ENCODE data around the gene WAPL.

Gene WAPL

GRCh38 chr10:86439544-86439943 lies 82.0 kb downstream of the WAPL start:
- DNase-seq (ENCODE audit: low read depth in 2 of 2): peak; percentile 95 to 97
- H3K4me3 ChIP-seq (replicated peaks in 1 of 2; ENCODE audit: low read depth in 2 of 2, low read length in 2 of 2): no peak overlapping the region
- peak; percentile 13 for TF ChIP-seq CTCF (IDR thresholded peaks at IDR 0.05; ENCODE audit: low read depth, low read length)

- no peak for TF ChIP-seq CTCF (IDR thresholded peaks at IDR 0.05; ENCODE audit: low read depth, low read length)
- no peak overlapping the region for H3K4me3 ChIP-seq (replicated peaks in 1 of 2; ENCODE audit: low read depth in 2 of 2, low read length in 2 of 2)
- DNase-seq (ENCODE audit: low read depth in 2 of 2): no peak
Measured at GRCh38 chr10:86438091-86438749, 83.4 kb downstream of the WAPL start.

GRCh38 chr10:86437447-86437846 lies 84.1 kb downstream of the WAPL start:
- no peak for TF ChIP-seq CTCF (IDR thresholded peaks at IDR 0.05; ENCODE audit: low read depth, low read length)
- no peak for DNase-seq (ENCODE audit: low read depth in 2 of 2)
- H3K4me3 ChIP-seq (replicated peaks in 1 of 2; ENCODE audit: low read depth in 2 of 2, low read length in 2 of 2): no peak overlapping the region

GRCh38 chr10:86436963-86437362 lies 84.6 kb downstream of the WAPL start:
- no peak for TF ChIP-seq CTCF (IDR thresholded peaks at IDR 0.05; ENCODE audit: low read depth, low read length)
- no peak for DNase-seq (ENCODE audit: low read depth in 2 of 2)
- no peak overlapping the region for H3K4me3 ChIP-seq (replicated peaks in 1 of 2; ENCODE audit: low read depth in 2 of 2, low read length in 2 of 2)

GRCh38 chr10:86434656-86435055 lies 86.9 kb downstream of the WAPL start:
- TF ChIP-seq CTCF (IDR thresholded peaks at IDR 0.05; ENCODE audit: low read depth, low read length): no peak

GRCh38 chr10:86423739-86424138 lies 97.9 kb downstream of the WAPL start:
- no peak for TF ChIP-seq CTCF (IDR thresholded peaks at IDR 0.05; ENCODE audit: low read depth, low read length)
- DNase-seq (ENCODE audit: low read depth in 2 of 2): no peak
- H3K4me3 ChIP-seq (replicated peaks in 1 of 2; ENCODE audit: low read depth in 2 of 2, low read length in 2 of 2): no peak overlapping the region

More at GRCh38 chr10:86434656-86435055, 86.9 kb downstream of the WAPL start:
- H3K4me3 ChIP-seq (replicated peaks in 1 of 2; ENCODE audit: low read depth in 2 of 2, low read length in 2 of 2): no peak overlapping the region
- no peak for DNase-seq (ENCODE audit: low read depth in 2 of 2)

GRCh38 chr10:86419101-86419500 lies 102.5 kb downstream of the WAPL start:
- no peak for TF ChIP-seq CTCF (IDR thresholded peaks at IDR 0.05; ENCODE audit: low read depth, low read length)

More at GRCh38 chr10:86419101-86419500, 102.5 kb downstream of the WAPL start:
- no peak overlapping the region for H3K4me3 ChIP-seq (replicated peaks in 1 of 2; ENCODE audit: low read depth in 2 of 2, low read length in 2 of 2)
- DNase-seq (ENCODE audit: low read depth in 2 of 2): no peak
